A549 treated with dexamethasone at 1 μM for 4 hours (cell line): ENCODE measurements around the gene UCKL1. TPM values are rescaled to one million over a fixed set of nuclear protein-coding genes. Genes with fewer than 3 reads are reported as not detected.

Experiments
- total RNA-seq: library from RNA; stranded (reverse); fragments of 200-300 nt; extraction: Qiagen RNA extraction; gene quantifications from 5 replicates; pipeline ENCODE4 v1.2.3, GENCODE V29; 2022

The UCKL1 gene
- 19.2 to 34.0 TPM (median 30.6 TPM) in 5 replicates for total RNA-seq

GRCh38 chr20:63955827-63956663 is at the start of gene UCKL1:
UCKL1 (minus strand) TSS chr20:63956416; CDS start chr20:63956372, 44 bp downstream.

GRCh38 chr20:63980806-63981728 is 24.9 kb upstream of the UCKL1 start, which contains the start of gene PRPF6:
PRPF6 (plus strand) TSS chr20:63981132; CDS start chr20:63981246, 114 bp downstream.

GRCh38 chr20:63979557-63980316 is 23.5 kb upstream of the UCKL1 start, which contains the start of gene SAMD10:
SAMD10 (minus strand) TSS chr20:63979642; CDS start chr20:63979467, 175 bp downstream.

GRCh38 chr20:63969838-63970713 is 13.9 kb upstream of the UCKL1 start, which contains the start of gene ZNF512B:
ZNF512B (minus strand) TSS chr20:63969930; CDS start chr20:63967950, 1,980 bp downstream.

GRCh38 chr20:63894358-63895201 is 61.6 kb downstream of the UCKL1 start, which contains the start of gene DNAJC5:
DNAJC5 (plus strand) TSS chr20:63895126; CDS start chr20:63928346, 33,220 bp downstream.

Other genes starting within 250 kb of the UCKL1 start
- gene ARFRP1, start 248.4 kb downstream of the UCKL1 start, total RNA-seq = 28.6 to 39.8 TPM (median 36.2 TPM) in 5 replicates
- 19.0 to 26.9 TPM (median 26.0 TPM) in 5 replicates for gene ZGPAT, start 248.4 kb downstream of the UCKL1 start, total RNA-seq
- 2.9 to 9.5 TPM (median 8.9 TPM) in 5 replicates for gene LIME1, start 219.8 kb downstream of the UCKL1 start, total RNA-seq
- gene SLC2A4RG, start 216.6 kb downstream of the UCKL1 start, total RNA-seq = 57.9 to 88.8 TPM (median 82.1 TPM) in 5 replicates
- gene ZBTB46, start 125.2 kb downstream of the UCKL1 start, total RNA-seq = 0.65 to 0.82 TPM (median 0.73 TPM) in 5 replicates
- not detected in 5 replicates for gene ABHD16B, start 94.9 kb downstream of the UCKL1 start, total RNA-seq
- gene TPD52L2, start 91.1 kb downstream of the UCKL1 start, total RNA-seq = 125 to 135 TPM (median 132 TPM) in 5 replicates
- gene DNAJC5, start 61.3 kb downstream of the UCKL1 start, total RNA-seq = 21.7 to 30.4 TPM (median 29.3 TPM) in 5 replicates
- gene ZNF512B, start 13.5 kb upstream of the UCKL1 start, total RNA-seq = 8.8 to 14.4 TPM (median 13.0 TPM) in 5 replicates
- gene SAMD10, start 23.2 kb upstream of the UCKL1 start, total RNA-seq = not detected in 5 replicates
- gene PRPF6, start 24.7 kb upstream of the UCKL1 start, total RNA-seq = 47.9 to 59.1 TPM (median 58.3 TPM) in 5 replicates
- gene C20orf204, start 79.8 kb upstream of the UCKL1 start, total RNA-seq = 0.18 to 0.39 TPM (median 0.29 TPM) in 5 replicates
- gene SOX18, start 93.2 kb upstream of the UCKL1 start, total RNA-seq = 1.1 to 2.7 TPM (median 1.9 TPM) in 5 replicates
- gene TCEA2, start 106.8 kb upstream of the UCKL1 start, total RNA-seq = 30.6 to 51.5 TPM (median 46.2 TPM) in 5 replicates
- gene RGS19, start 123.1 kb upstream of the UCKL1 start, total RNA-seq = 34.0 to 48.8 TPM (median 43.6 TPM) in 5 replicates
- gene OPRL1, start 123.7 kb upstream of the UCKL1 start, total RNA-seq = 0.91 to 2.0 TPM (median 1.5 TPM) in 5 replicates
- 0.68 to 1.4 TPM (median 1.0 TPM) in 5 replicates for gene LKAAEAR1, start 128.0 kb upstream of the UCKL1 start, total RNA-seq
- gene NPBWR2, start 151.1 kb upstream of the UCKL1 start, total RNA-seq = not detected in 5 replicates
- gene MYT1, start 208.0 kb upstream of the UCKL1 start, total RNA-seq = 0.14 to 0.89 TPM (median 0.27 TPM) in 5 replicates